ENCODE data around the gene MAPRE2.

DNA sequence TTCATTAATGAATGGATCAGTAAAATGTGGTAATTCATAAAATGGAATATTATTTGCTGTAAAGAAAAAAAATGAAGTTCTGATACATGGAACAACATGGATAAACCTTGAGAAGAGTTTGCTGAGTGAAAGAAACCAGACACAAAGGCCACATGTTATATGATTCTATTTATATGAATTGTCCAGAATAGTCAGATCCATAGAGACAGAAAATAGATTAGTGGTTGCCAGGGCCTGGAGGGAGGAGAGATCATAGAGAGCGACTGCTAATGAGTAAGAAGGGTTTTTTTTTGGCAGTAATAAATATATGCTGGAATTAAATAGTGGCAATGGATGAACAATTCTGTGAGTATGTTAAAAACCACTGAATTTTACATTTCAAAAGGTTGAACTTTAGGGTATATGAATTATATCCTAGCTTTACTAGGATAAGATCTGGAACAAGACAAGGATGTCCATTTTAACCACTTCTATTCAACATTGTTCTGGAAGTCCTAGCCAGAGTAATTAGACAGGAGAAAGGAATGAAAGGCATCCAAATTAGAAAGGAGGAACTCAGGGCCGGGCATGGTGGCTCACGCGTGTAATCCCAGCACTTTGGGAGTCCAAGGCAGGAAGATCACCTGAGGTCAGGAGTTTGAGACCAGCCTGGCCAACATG lies 48.8 kb downstream of the MAPRE2 start:
- TF ChIP-seq, protein P1, sequence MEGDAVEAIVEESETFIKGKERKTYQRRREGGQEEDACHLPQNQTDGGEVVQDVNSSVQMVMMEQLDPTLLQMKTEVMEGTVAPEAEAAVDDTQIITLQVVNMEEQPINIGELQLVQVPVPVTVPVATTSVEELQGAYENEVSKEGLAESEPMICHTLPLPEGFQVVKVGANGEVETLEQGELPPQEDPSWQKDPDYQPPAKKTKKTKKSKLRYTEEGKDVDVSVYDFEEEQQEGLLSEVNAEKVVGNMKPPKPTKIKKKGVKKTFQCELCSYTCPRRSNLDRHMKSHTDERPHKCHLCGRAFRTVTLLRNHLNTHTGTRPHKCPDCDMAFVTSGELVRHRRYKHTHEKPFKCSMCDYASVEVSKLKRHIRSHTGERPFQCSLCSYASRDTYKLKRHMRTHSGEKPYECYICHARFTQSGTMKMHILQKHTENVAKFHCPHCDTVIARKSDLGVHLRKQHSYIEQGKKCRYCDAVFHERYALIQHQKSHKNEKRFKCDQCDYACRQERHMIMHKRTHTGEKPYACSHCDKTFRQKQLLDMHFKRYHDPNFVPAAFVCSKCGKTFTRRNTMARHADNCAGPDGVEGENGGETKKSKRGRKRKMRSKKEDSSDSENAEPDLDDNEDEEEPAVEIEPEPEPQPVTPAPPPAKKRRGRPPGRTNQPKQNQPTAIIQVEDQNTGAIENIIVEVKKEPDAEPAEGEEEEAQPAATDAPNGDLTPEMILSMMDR (IDR thresholded peaks at IDR 0.05; ENCODE audit: low read depth, low read length, poor library complexity, severe bottlenecking) = no peak
- TF ChIP-seq EZH2phosphoT487 (IDR thresholded peaks at IDR 0.05; ENCODE audit: borderline replicate concordance, low read length) = no peak
